Ectodermal cell (in vitro differentiated cells): ENCODE results near the gene FRY.

ENCODE experiments used
- H3K27ac ChIP-seq: 2 replicates; pipeline ENCODE4 v1.7.0; 2013; ENCODE audit warnings: mild to moderate bottlenecking, low read depth, low read length; ENCODE audit not compliant: insufficient read depth, poor library complexity, severe bottlenecking
- H3K27me3 ChIP-seq: 2 replicates; pipeline ENCODE4 v1.7.0; 2013; ENCODE audit warnings: mild to moderate bottlenecking, low read length; ENCODE audit not compliant: insufficient read depth, control insufficient read depth, poor library complexity, severe bottlenecking
- H3K36me3 ChIP-seq: one replicate; pipeline ENCODE4 v1.7.0; 2013; ENCODE audit warnings: low read length; ENCODE audit not compliant: control insufficient read depth, insufficient read depth
- H3K4me1 ChIP-seq: one replicate; pipeline ENCODE4 v1.7.0; 2013; ENCODE audit warnings: low read length; ENCODE audit not compliant: control insufficient read depth, insufficient read depth
- H3K4me3 ChIP-seq: 2 replicates; pipeline ENCODE4 v1.7.0; 2013; ENCODE audit warnings: low read depth, low read length, control low read depth; ENCODE audit not compliant: insufficient read depth
- H3K9me3 ChIP-seq: 2 replicates; pipeline ENCODE4 v1.7.0; 2013; ENCODE audit warnings: mild to moderate bottlenecking, low read length, moderate library complexity; ENCODE audit not compliant: control insufficient read depth
- WGBS, 2 experiments: methylation state at CpG; one replicate each; pipeline ENCODE4 v1.1.7; 2013; ENCODE audit warnings: missing lambda C conversion rate in 2 of 2; 5-methylcytosine and 5-hydroxymethylcytosine counted together

FRY gene

DNA sequence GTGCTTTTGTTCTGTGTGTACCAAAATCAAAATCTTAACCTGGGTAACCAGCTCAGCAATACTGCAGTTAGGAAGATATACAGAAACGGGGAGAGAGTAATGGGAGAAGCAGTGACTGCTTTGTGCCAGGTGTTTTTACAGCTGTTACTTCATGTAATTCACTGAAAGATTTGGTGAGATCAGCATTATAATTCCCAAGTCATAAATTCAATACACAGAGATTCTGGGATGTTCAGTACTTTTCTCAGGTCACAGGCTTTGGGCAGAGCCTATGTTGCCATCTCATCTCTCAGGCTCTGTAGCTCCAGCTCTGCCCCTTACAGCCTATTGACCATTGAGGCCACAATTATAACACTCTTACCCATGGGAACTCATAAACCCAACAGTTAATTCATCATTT, 145.1 kb downstream of the FRY start:
- Histone ChIP-seq H3K4me3 (no peak overlapping the region), H3K36me3 (no peaks in the 10 kb centered on the region), H3K27me3 (no peaks in the 10 kb centered on the region), H3K27ac (no peak overlapping the region), H3K9me3 (no peaks in the 10 kb centered on the region), H3K4me1 (no peaks in the 10 kb centered on the region)
- 92 to 100% methylated on average over 1 of the region's 1 CpG for WGBS, 2 experiments

DNA sequence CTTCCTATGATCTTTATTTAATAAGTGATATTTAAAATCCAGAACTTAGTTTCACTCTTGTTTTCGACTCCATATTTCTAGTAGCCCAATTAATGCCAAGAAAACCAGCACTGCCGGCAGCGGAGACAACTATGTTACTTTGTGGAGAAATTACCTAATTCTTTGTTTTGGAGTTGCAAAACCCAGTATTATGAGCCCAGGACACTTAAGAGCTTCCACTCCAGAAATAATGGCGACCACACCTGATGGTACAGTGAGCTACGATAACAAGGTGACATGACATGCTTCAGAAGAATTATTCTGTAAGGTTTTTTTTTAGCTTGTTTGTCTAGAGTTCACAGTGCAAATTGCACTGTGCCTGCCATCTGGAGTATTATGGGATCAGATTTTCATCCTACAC, 147.2 kb downstream of the FRY start:
- Histone ChIP-seq H3K9me3 (no peaks in the 10 kb centered on the region), H3K36me3 (no peaks in the 10 kb centered on the region), H3K4me1 (no peaks in the 10 kb centered on the region), H3K27ac (no peak overlapping the region), H3K27me3 (no peaks in the 10 kb centered on the region), H3K4me3 (no peak overlapping the region)
- 96 to 99% methylated on average over 5 of the region's 5 CpGs for WGBS, 2 experiments

DNA sequence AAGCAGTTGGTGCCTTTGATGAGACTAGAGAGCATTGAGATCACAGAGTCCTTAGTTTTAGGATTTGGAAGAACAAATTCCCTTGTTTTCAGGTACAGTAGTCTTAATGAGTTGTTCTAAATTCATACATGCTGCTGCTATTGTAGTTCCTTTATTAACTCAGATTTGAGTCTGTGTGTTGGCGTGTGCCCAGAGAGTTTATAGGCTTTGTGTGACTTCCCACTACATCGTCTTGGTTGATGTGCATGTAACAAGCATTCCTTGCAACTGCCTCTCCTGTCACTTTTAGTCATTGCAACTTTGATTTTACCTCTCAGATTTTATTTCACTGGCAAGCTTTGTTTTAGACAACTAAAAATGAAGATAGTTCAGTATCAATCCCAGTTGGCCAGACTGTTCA, 148.1 kb downstream of the FRY start:
- no peaks in the 10 kb centered on the region for H3K9me3 ChIP-seq
- no peaks in the 10 kb centered on the region for H3K36me3 ChIP-seq
- no peaks in the 10 kb centered on the region for H3K27me3 ChIP-seq
- WGBS, 2 experiments: 89 to 100% methylated on average over 2 of the region's 2 CpGs
- no peak overlapping the region for H3K27ac ChIP-seq
- H3K4me3 ChIP-seq: no peak overlapping the region
- no peaks in the 10 kb centered on the region for H3K4me1 ChIP-seq

DNA sequence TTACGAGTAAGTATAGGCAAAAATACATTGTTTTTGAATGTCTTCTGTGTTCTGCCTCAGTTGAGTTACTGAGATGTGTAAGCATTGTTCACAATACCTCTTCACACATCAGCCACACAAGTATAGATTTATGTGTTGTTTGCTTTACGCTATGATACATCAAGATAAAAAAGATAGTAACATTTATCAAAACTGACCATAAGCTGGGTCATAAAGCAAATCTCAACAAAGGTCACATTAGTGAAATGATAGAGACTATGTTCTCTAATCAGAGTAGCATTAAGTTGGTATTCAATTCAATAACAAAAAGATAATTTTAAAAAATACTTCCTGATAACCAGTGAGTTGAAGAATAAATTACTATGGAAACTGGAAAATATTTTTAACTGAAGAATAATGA, 156.1 kb downstream of the FRY start:
- peaks cover 4% of the 10 kb centered on the region for H3K36me3 ChIP-seq
- H3K4me1 ChIP-seq: no peaks in the 10 kb centered on the region
- no peaks in the 10 kb centered on the region for H3K27me3 ChIP-seq
- WGBS, 2 experiments: 67 to 94% methylated on average over 1 of the region's 2 CpGs
- H3K9me3 ChIP-seq: no peaks in the 10 kb centered on the region
- H3K4me3 ChIP-seq: no peak overlapping the region
- no peak overlapping the region for H3K27ac ChIP-seq

DNA sequence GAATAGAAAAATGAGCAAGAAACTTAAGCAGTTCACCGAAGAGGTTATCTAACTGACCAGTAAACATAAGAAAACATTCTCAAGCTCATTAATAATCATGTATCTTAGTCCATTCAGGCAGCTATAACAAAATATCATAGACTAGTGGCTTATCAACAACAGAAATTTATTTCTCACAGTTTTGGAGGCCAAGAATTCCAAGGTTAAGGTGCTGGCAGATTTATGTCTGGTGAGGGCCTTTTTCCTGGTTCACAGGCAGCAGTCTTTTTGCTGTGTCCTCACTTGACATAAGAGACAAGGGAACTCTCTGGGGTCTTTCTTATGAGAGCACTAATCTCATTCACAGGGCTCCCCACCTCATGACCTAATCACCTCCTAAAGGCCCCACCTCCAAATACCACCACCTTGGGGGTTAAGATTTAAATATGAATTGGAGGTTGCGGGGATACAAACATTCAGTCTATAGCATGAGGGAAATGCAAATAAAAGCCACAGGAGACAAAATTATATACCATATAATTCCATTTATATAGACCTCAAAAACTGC, 160.0 kb downstream of the FRY start:
- H3K27ac ChIP-seq: no peak overlapping the region
- no peak overlapping the region for H3K4me3 ChIP-seq
- no peaks in the 10 kb centered on the region for H3K9me3 ChIP-seq
- WGBS, 2 experiments: 94 to 100% methylated on average over 1 of the region's 2 CpGs
- H3K4me1 ChIP-seq: no peaks in the 10 kb centered on the region
- no peaks in the 10 kb centered on the region for H3K27me3 ChIP-seq
- peaks cover 4% of the 10 kb centered on the region for H3K36me3 ChIP-seq

DNA sequence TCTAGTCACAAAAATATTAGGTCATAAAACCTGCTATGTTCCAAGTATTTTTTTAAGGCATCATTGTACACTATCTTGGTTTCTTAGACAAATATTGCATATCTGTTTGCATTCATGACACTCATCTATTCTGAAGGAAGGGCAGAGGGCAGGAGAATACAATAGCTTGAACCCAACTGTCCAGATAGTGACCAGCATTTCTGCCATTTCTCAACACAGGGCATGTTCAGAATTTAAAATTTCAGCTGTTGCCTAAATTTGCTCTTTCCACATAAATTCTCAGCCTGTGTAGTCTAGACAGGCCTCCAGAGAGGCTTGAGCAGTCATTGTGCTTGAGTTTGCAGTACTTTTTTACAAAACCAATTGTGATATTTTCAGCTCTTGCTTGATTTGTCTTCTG, 164.1 kb downstream of the FRY start:
- H3K27ac ChIP-seq: no peak overlapping the region

DNA sequence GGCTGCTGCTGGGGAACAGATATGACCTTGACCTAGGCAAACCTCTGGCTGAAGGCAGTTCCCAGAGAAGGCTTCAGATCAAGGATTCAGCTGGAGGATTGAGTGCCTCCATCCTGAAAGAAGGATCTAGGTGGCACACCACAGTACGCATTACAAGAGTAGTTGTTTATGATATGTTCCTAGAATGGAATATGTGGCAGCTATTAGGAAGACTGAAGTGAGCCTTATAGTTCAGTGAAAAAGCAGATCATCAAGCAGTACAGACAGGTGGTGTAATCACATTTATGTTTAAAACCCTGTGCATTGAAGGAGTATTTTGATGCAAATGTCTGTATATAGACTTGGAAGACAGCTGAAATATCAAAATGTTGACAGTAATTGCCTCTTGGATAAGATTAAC, 167.6 kb downstream of the FRY start:
- H3K27me3 ChIP-seq: no peaks in the 10 kb centered on the region
- no peaks in the 10 kb centered on the region for H3K9me3 ChIP-seq
- H3K4me3 ChIP-seq: no peak overlapping the region
- no peaks in the 10 kb centered on the region for H3K36me3 ChIP-seq
- H3K27ac ChIP-seq: no peak overlapping the region
- H3K4me1 ChIP-seq: no peaks in the 10 kb centered on the region
- 92 to 94% methylated on average over 1 of the region's 1 CpG for WGBS, 2 experiments

More for the DNA sequence above, 164.1 kb downstream of the FRY start:
- no peak overlapping the region for H3K4me3 ChIP-seq
- H3K4me1 ChIP-seq: no peaks in the 10 kb centered on the region
- no peaks in the 10 kb centered on the region for H3K27me3 ChIP-seq
- H3K9me3 ChIP-seq: no peaks in the 10 kb centered on the region
- no peaks in the 10 kb centered on the region for H3K36me3 ChIP-seq

DNA sequence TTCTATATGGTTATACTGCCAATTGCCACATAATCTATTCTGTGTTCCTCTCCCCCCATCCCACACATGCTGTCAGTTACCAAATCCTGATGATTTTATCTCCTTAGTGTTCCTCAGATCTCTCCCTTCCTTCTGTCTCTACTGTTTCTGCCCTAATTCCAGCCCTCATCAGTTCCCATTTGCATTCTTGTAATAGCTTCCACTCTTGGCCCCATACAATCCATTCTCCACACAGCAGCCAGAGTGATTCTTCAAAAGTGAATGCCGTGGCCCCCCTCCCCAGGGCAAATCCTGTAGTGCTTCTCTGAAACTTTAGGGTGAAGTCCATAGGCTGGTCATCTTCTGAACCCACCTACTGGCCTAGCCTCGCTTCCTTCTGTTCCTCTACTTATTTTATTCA, 169.2 kb downstream of the FRY start:
- WGBS, 2 experiments: 86 to 88% methylated on average over 2 of the region's 2 CpGs
- Histone ChIP-seq H3K4me3 (no peak overlapping the region), H3K27me3 (no peaks in the 10 kb centered on the region), H3K4me1 (no peaks in the 10 kb centered on the region), H3K9me3 (no peaks in the 10 kb centered on the region), H3K27ac (no peak overlapping the region), H3K36me3 (peaks cover 3% of the 10 kb centered on the region)

DNA sequence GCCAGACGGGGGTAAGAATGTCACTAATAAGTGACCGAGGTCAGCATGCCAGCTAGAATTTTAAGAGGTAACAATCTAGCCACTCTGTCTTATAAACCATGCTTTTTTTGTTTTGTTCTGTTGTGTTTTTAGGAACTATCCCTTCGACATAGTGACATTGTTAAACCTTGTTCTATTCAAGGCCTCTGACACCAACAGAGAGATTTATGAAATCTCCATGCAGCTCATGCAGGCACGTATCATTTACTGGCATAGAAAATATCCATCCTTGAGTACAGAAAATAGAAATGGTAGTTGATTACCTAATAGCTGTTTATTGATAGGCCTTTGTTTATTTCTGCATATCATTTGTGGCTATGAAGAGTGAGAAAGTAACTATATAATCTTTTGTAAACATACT, 170.2 kb downstream of the FRY start:
- Histone ChIP-seq H3K4me1 (no peaks in the 10 kb centered on the region), H3K27ac (no peak overlapping the region), H3K27me3 (no peaks in the 10 kb centered on the region), H3K9me3 (no peaks in the 10 kb centered on the region), H3K36me3 (peaks cover 3% of the 10 kb centered on the region), H3K4me3 (no peak overlapping the region)
- 90 to 92% methylated on average over 3 to 4 of the region's 4 CpGs for WGBS, 2 experiments

DNA sequence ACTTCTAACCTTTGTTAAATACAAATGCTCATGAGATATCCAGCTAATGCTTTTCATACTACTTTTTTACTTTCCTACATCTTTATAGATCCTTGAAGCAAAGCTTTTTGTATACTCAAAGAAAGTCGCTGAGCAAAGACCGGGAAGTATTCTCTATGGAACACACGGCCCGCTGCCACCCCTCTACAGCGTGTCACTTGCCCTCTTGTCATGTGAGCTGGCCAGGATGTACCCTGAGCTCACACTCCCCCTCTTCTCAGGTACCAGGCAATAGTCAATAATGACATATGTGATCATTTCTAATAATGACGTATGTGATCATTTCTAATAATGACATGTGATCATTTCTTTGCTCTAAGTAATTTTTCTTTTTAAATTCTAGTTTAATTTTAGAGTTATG, 170.7 kb downstream of the FRY start:
- Histone ChIP-seq H3K4me3 (no peak overlapping the region), H3K9me3 (no peaks in the 10 kb centered on the region), H3K27ac (no peak overlapping the region), H3K27me3 (no peaks in the 10 kb centered on the region), H3K4me1 (no peaks in the 10 kb centered on the region), H3K36me3 (peaks cover 3% of the 10 kb centered on the region)
- WGBS, 2 experiments: 95 to 97% methylated on average over 6 of the region's 6 CpGs

DNA sequence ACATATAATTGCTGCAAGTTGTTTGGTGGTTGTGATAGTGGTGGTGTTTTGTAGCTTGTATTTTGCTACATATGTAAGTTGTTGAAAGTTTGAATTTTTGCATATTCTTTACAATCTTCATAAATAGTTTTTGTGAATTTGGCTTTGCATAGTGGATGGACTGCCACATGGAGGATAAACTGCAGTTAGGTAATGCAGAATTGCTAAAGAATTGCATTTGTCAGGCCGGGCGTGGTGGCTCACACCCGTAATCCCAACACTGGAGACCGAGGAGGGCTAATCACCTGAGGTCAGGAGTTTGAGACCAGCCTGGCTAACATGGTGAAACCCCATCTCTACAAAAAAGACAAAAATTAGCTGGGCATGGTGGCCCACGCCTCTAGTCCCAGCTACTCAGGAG, 171.6 kb downstream of the FRY start:
- no peaks in the 10 kb centered on the region for H3K9me3 ChIP-seq
- peaks cover 3% of the 10 kb centered on the region for H3K36me3 ChIP-seq
- H3K4me1 ChIP-seq: no peaks in the 10 kb centered on the region
- H3K27ac ChIP-seq: no peak overlapping the region
- no peaks in the 10 kb centered on the region for H3K27me3 ChIP-seq
- WGBS, 2 experiments: 92 to 94% methylated on average over 5 of the region's 5 CpGs
- no peak overlapping the region for H3K4me3 ChIP-seq
